Body of pancreas (tissue), 4 donors: ENCODE measurements around the gene RASSF8. TPM values are rescaled to one million over a fixed set of nuclear protein-coding genes. Genes with fewer than 3 reads are reported as not detected.

ENCODE experiments used
- ATAC-seq: fragments of 150-250 bp; one replicate; pipeline ENCODE4 v1.9.1; 2016
- DNase-seq, 4 donors: peaks; one replicate each; pipeline ENCODE4 v3.0.0-alpha.2; 2019
- H3K27ac ChIP-seq, 4 donors: fragments of 200-600 bp; sonication (generic); 1 replicate in 3 of 4; 2 replicates in 1 of 4; pipeline versions ENCODE4 v1.5.1 to v1.6.1; 2016 to 2019; ENCODE audit warnings: mild to moderate bottlenecking in 1 of 4, mixed read lengths in 1 of 4, moderate library complexity in 1 of 4
- H3K27me3 ChIP-seq, 2 donors: fragments of 200-600 bp; sonication (generic); one replicate each; pipeline ENCODE4 v1.6.0; 2016; ENCODE audit warnings: mild to moderate bottlenecking in 1 of 2
- H3K36me3 ChIP-seq, 2 donors: fragments of 200-600 bp; sonication (generic); replicated peaks in 1 of 2; 2 replicates each; pipeline ENCODE4 v1.5.1; 2016; ENCODE audit warnings: low read depth in 2 of 2; ENCODE audit not compliant: insufficient read depth in 1 of 2
- H3K4me1 ChIP-seq: fragments of 200-600 bp; sonication (generic); one replicate; pipeline ENCODE4 v1.6.0; 2016
- H3K4me3 ChIP-seq, 2 donors: fragments of 200-600 bp; sonication (generic); 1 replicate in 1 of 2; 2 replicates in 1 of 2; pipeline ENCODE4 v1.5.1; 2016 to 2019
- H3K9me3 ChIP-seq, 3 donors: fragments of 200-600 bp; sonication (generic); 1 replicate in 2 of 3; 2 replicates in 1 of 3; pipeline ENCODE4 v1.5.1; 2016
- POLR2A ChIP-seq, 3 donors: fragments of 450-650 bp; IDR thresholded peaks; one replicate each; pipeline ENCODE4 v1.6.1; 2016; ENCODE audit warnings: antibody characterized with exemption in 3 of 3, mild to moderate bottlenecking in 2 of 3
- WGBS, 2 donors: methylation state at CpG; one replicate each; pipeline ENCODE4 v1.1.5; 2017; 5-methylcytosine and 5-hydroxymethylcytosine counted together
- intact Hi-C: fragments of 100-400 bp; cut with DNase I; formaldehyde crosslinking; loops from one replicate; pipeline ENCODE4 v1.15.1; 2023
- total RNA-seq, 2 donors: library from RNA; depleted of rRNA; stranded (reverse); fragments of >200 nt; gene quantifications; one replicate each; pipeline ENCODE4 v1.1.0, GENCODE V29; 2016
- TF ChIP-seq, protein P1 (sequence below), 7 experiments: fragments of 450-650 bp in 4 of 7; fragments of 200-600 bp in 3 of 7; sonication (generic) in 3 of 7; IDR thresholded peaks; one replicate each; pipeline ENCODE4 v1.5.1; 2016 to 2019; ENCODE audit warnings: antibody characterized with exemption in 7 of 7

Gene RASSF8
- total RNA-seq, 2 donors from 2014 or later: 15.8 to 19.1 TPM

DNA sequence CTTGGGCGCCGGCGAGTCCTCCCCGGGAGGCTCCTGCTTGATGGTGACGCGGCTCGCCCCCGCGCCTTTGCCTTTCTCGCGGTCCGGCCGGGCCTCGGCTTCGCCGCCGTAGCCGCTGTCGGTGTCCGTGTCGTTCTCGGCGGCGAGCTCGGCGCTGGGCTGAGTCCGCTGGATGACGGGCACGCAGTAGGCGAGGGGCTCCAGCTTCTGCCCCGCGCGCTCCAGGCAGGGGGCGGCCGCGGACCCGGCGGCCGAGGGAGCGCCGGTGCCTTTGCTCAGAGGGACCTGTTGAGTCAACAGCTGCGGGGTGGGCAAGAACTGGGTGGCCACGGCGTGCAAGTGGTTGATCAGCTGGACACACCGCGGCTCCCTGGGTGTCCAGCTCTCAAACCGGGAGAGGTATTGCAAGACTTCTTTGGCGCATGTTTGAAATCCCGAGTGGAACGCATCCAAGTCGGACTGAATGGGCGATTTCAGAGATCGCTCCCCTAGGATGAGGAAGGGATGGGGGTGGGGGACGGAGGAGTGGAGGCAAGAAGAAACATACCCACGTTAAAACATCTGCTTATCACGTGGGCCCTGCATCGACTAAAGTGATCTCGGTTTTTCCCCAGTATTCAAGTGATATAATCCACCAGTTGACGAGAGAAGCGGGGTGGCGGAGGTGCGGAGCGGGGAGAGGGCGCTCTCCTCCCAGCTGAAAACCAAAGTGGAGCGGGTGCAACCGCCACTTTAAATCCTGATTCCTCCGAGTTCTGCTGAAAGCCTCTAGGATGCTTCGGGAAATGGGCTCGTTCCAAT lies 164.4 kb downstream of the RASSF8 start:
- H3K4me1 ChIP-seq: peaks cover 33% of the 10 kb centered on the region
- DNase-seq (peak; percentile 63 to 75 (median 69)), ATAC-seq (peak; percentile 7)
- H3K4me3 ChIP-seq: peak overlapping the region; percentile 24 to 31
- H3K9me3 ChIP-seq: no peaks in the 10 kb centered on the region
- TF ChIP-seq POLR2A (IDR thresholded peaks at IDR 0.05): peak; percentile 50 to 63 (median 60)
- TF ChIP-seq, protein P1, sequence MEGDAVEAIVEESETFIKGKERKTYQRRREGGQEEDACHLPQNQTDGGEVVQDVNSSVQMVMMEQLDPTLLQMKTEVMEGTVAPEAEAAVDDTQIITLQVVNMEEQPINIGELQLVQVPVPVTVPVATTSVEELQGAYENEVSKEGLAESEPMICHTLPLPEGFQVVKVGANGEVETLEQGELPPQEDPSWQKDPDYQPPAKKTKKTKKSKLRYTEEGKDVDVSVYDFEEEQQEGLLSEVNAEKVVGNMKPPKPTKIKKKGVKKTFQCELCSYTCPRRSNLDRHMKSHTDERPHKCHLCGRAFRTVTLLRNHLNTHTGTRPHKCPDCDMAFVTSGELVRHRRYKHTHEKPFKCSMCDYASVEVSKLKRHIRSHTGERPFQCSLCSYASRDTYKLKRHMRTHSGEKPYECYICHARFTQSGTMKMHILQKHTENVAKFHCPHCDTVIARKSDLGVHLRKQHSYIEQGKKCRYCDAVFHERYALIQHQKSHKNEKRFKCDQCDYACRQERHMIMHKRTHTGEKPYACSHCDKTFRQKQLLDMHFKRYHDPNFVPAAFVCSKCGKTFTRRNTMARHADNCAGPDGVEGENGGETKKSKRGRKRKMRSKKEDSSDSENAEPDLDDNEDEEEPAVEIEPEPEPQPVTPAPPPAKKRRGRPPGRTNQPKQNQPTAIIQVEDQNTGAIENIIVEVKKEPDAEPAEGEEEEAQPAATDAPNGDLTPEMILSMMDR (IDR thresholded peaks at IDR 0.05): peak in 6 of 7 experiments; percentile 3 to 53 (median 42)
- intact Hi-C loops: no loop called here
- H3K27me3 ChIP-seq: no peaks in the 10 kb centered on the region
- H3K36me3 ChIP-seq: no peaks in the 10 kb centered on the region
- peak overlapping the region; percentile 75 to 99 (median 94) for H3K27ac ChIP-seq
- WGBS, 2 donors: 0% methylated on average over 22 to 69 of the region's 69 CpGs

DNA sequence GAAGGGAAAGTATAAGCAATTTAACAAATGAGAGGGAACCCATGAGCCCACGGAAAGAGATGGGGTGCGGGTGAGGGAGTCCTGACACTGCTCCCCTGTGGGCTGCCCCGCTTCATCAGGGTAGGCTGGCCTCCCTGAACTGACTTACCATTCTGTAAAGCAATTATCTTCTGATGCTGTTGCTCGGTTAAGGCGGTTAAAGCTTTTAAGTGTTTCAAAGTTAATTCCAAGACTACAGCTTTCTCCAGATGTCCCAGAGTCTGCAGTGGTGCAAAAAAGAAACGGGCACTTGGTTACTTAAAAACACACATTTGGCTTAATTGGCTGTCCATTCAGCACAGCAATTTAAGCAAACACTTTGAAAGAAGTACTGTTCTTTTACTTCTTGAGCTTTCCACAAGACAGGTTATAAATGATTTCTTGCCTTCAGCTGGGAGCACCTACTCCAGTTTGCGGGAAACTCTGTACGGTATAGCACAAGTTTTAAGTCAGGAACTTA lies 165.0 kb downstream of the RASSF8 start:
- Histone ChIP-seq H3K27ac (peak overlapping the region; percentile 75 to 99 (median 94)), H3K4me1 (peaks cover 33% of the 10 kb centered on the region)
- intact Hi-C loops: no loop called here

DNA sequence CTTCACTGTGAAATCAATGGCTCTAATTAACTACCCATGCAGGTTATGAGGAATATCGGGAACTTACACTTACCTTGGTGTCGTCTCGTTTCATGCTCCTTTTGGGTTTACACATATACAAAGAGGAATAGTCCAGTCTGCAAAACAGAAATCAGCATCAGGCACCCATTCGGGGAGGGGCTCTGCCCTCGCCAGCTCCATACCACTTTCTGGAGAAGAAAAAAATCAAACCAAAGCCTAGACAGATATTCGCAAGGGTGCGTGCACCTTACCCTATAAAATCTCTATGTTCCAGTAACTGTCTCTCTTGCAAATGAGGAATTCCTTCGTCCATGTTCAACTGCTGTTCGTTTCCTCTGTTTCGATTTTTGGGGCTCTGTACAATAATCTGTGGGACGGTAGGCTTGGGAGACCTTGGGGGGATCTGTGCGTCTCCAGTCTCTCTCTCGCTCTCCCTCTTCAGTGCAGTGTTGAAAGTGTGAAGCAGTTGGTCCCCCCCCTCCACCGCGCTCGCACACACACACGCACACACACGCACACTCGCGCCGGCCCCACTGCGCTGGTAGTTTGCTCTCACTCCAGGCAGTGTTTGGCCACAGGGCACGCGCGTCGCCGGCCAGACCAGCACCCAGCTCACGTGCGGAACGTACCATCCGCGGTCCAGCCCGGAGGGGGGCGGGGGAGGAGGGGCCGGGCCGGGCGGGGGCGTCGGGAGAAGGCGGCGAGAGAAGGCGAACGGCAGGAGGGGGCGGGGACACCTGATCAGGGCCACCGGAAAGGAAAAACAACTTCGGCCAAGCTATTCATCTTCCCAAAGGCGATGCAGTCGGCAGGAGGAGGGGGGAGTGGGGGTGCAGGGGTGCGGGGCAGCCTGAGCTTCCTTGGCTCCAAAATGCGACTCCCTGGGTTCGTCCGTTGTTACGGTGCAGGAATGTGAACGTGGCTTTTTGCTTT lies 166.2 kb downstream of the RASSF8 start, which contains the start of gene BHLHE41:
Gene BHLHE41 (minus strand): TSS at position 592 of the 954 bp plus-strand sequence. CDS start 258 bp downstream, at position 334.
- DNase-seq (peak; percentile 84 to 86 (median 86)), ATAC-seq (peak; percentile 43)
- 1% methylated on average over 36 to 48 of the region's 54 CpGs for WGBS, 2 donors
- H3K36me3 ChIP-seq: no peaks in the 10 kb centered on the region
- H3K4me3 ChIP-seq: peak within 1 kb of the TSS; percentile 31 to 53
- peaks cover 33% of the 10 kb centered on the region for H3K4me1 ChIP-seq
- intact Hi-C loops: no loop called here
- TF ChIP-seq, protein P1 (IDR thresholded peaks at IDR 0.05): no peak
- TF ChIP-seq POLR2A (IDR thresholded peaks at IDR 0.05): peak; percentile 73 to 88 (median 87)
- no peaks in the 10 kb centered on the region for H3K27me3 ChIP-seq
- no peaks in the 10 kb centered on the region for H3K9me3 ChIP-seq
- H3K27ac ChIP-seq: peak within 1 kb of the TSS; percentile 99

More for the DNA sequence above, 165.0 kb downstream of the RASSF8 start:
- no peak for TF ChIP-seq POLR2A (IDR thresholded peaks at IDR 0.05)
- TF ChIP-seq, protein P1 (IDR thresholded peaks at IDR 0.05): no peak
- Histone ChIP-seq H3K27me3 (no peaks in the 10 kb centered on the region), H3K36me3 (no peaks in the 10 kb centered on the region), H3K9me3 (no peaks in the 10 kb centered on the region), H3K4me3 (peak overlapping the region in 1 of 2 donors; percentile 24)
- DNase-seq: no peak
- ATAC-seq: no peak
- 4 to 11% methylated on average over 8 of the region's 8 CpGs for WGBS, 2 donors

DNA sequence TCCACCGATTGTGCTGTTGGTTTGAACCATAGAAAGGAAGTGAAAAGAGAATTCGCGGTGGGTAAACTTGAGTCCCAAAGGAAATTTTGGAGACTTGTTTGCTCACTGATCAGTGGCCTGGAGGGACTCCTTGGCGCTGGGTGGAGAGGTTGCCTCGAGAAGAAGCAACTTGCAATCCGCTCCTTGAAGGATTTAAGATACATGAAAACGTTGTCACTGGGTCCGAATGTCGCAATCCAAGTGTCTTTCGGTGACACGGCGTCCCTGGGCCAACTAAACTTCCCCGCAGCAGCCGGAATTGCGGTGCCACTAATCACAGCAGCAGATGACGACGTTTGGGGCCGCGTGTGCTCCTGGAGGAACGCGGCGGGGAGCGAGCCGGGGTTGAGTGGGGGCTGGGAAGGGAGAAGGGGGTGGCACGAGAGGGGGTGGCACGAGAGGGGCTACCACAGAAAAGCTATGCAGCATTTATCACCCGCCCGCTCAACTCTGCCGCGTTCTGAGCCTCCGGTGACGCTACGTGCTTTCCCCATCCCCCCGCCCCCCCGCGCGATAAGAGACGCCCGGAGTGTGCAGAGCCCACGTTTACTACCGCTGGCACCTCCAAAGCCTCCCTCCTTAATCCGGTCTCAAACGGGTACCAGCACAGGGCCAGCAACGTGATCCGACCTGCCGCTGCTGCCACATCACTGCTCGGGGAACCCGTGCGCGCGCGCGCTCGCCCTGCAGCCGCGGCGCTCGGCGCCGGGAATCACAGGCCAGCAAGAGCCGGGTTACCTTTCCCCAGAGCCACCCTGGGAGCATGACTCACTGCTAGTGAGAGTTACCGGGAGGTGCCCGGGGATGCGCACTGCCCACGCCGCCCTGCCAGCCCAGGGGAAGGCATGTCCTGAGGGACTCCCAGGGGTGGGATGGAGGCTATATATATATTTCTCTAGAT lies 167.2 kb downstream of the RASSF8 start:
- no peaks in the 10 kb centered on the region for H3K9me3 ChIP-seq
- peak; percentile 90 to 95 (median 92) for TF ChIP-seq POLR2A (IDR thresholded peaks at IDR 0.05)
- TF ChIP-seq, protein P1 (IDR thresholded peaks at IDR 0.05): no peak
- H3K27ac ChIP-seq: peak overlapping the region; percentile 99
- 0 to 1% methylated on average over 24 to 66 of the region's 66 CpGs for WGBS, 2 donors
- H3K4me3 ChIP-seq: peak overlapping the region; percentile 31 to 53
- intact Hi-C loops: no loop called here
- H3K36me3 ChIP-seq: no peaks in the 10 kb centered on the region
- ATAC-seq (peak; percentile 72), DNase-seq (peak; percentile 84 to 90 (median 89))
- H3K27me3 ChIP-seq: no peaks in the 10 kb centered on the region
- peaks cover 29% of the 10 kb centered on the region for H3K4me1 ChIP-seq
